ELR (cell line): ENCODE results near the gene BNC1.
A peak's percentile ranks its signal among the peaks of the same experiment; 100 is the strongest.
"Not testable (repeated sequence)": the region's sequence is repeated elsewhere in the genome, so short reads cannot be mapped to it uniquely, and the experiment has no call there.

Source experiments
- DNase-seq: peaks from one replicate; pipeline ENCODE4 v3.0.0-alpha.2; 2015; ENCODE audit warnings: low read depth

BNC1 gene

DNA sequence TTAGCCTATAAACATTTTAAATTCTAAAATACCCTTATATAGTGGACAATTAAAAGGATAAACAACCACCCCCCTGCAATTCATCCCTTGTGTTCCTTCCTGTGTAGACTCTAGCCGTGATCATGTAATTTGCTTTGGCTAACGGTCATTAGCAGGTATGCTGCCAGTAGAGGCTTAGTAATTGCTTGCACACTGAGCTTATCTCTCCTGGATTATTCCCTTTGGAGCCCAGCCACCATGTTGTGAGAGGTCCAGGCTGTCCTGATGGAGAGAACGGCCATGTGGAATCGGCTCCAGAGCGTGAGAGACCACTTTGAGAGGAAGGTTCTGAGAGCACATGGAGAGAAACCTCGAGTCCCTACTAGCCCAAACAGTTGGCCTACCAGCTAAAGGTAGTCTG lies 11.0 kb upstream of the BNC1 start:
- DNase-seq, result no peak

DNA sequence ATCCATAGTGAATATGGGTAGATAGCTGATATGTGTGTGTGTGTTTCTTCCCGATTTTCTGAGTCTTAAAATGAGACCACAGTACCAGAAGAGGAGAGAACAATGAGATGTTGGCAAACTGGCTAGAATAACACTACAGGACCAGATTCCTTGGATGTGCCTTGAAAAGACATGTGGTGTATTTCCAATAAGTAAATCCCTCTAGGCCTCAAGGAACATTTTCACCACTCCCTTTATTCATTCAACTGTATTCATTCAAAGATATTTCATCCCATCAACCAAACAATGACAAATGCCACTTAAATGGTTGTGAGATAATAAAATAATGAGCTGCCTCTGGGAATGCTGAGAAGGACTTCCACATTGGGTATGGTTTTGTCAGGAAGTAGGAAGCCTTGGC lies 8.7 kb upstream of the BNC1 start:
- no peak for DNase-seq

DNA sequence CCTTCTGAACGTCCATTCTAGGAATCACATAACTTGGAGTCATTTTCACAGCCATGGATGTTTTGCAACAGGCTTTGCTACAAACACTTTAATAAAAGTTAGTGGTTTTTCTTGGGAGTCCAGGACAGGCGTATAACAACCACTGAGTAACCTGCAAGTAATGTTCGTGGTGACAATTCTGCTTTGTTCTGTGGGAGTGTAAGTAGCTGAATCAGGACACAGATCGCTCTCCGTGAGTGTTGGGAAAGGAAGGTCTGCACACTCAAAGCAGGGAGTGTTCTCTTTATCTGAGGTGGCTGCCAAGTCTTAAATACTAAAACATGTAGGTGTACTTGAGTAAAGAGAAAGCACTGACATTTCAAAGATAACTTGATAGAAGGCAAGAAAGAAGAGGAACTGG lies 7.9 kb upstream of the BNC1 start:
- peak; percentile 55 for DNase-seq

DNA sequence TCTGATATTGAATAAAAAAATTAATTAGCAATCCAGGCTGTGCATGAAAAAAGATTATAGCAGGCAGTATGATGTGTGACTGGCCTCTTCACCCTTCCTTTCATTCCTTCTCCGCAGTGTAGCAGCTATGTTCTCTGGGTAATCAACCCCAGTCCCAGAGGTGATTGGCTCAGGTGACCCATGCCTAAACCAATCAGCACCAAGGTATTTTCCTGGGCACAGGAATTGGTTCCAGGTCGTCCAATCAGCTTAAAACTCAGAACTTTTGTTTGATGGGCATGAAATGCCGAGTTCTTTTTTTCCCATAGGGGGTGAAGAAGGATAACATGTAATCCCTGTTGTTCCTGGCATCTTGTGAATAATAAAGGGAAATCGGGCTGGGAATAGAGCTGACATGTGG lies 5.8 kb upstream of the BNC1 start:
- DNase-seq, result no peak

DNA sequence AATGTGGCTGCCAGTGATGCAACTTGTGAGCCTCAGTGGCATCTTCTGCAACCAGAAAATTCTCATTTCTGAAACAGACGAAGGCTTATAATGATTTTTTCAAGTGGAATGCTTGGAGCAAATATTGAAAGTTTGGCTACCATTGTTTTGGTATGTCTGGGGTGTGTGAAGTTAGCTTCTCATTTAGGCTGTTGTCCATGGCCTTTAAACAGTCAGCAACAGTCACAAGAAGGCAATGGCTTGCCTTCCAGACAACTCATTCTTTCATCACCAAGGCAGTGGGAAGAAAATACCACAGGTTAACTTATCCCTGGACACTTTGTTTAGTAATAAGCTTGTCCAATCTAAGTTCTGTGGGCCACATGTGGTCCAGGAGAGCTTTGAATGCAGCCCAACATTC lies 4.7 kb upstream of the BNC1 start:
- DNase-seq, result peak; percentile 77

DNA sequence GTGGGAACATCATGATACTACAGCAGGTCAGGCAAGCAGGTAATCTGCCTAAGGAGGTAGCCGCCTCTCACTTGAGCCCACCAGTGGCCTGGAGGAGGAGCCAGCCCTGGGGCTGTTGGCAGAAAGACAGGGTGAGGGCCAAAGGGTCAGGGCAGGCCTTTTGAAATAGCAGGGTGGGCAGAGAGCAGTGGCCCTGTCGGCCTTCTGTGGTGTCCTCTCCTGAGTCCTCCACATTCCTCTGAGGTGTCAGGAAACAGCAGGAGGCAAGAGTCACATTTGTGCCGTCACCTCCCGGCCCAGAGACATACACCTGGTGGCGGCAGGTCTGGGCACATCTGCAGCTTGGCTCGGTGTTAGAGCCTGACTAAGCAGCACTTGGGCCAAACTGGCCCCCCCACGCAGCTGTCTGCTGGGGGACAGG lies 3.9 kb upstream of the BNC1 start:
- DNase-seq, result peak; percentile 37

DNA sequence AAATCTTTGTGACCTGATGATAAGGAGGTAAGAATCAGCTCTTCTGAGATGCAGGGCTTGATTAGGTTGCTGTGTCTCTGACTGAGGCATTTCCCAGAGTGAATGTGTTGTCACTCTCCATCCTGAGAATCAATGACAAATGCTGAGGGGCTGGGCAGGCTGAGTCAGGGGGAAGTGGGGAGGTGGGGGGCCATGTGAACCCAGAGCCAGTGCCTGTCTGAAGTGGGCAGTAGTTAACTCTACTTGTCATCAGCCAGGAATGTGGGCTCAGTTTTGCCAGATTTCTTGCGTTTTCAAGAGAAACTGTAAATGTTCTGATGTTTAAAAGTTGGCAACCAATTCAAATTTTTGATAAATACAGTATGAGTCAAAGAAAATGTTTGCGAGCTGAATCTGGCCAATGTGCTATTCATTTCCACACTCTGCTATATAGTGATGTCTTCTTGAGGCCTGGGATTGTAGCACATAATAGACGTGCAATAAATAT lies 3.1 kb upstream of the BNC1 start:
- DNase-seq, result peak; percentile 99

DNA sequence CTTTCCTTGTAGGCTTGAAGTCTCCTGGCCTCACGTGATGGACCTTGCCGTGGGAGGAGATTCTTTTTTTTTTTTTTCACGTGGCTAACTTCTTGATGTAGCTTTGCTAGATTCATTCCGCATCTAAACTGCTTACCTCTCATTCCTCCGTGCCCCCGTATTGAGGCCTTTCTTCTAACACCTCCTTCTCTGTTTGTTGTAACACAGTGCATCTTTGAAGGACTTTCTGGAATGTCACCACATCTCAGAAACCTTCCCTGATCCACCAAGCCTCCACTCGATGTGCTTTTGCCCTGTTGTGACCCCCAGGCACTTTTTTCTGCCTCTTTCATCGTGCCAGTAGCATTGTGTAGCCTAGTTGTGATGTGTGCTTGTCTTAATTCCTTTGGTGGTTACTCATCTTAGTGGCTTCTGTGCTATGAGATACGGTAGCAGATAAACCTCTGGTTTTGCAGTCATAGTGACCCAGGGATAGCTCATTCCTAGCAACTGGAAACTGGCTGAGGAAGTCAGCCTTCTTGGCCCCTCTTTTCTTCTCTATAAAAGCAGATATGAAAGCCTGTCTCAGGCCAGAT lies 1.6 kb upstream of the BNC1 start:
- DNase-seq, result peak; percentile 94

DNA sequence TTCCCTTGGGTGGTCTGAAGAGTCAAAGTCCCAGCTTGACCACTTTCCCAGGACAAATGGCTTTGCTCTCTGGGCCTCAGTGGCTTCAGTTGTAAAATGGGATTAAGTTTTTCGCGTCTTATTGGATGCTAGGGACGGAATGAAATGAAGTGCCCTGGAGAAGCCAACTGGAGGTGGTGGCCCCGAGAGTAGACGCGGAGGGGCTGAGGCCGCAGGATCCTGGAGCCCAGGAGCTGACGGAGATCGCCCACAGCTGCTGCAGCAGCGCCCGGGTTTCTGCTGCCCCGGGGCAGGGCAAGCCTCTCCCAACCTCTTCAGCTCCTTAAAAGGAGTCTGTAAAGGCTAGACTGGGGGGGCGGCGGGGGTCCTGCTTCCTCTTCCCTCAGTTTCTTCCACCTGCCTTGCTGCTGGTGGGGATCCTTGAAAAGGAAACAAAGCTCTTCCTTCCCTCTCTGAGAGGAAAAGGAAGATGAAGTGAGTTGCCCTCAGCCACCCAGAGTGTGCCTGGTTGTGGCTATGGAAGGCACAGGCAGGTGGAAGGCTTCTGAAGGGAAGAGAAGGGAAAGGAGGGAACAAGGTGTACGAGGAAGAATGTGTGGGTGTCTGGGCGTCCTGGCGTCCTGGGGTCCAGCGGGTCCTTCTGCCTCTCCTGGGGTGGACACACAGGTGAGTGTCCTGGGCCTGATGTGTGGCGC lies 967 bp upstream of the BNC1 start:
- DNase-seq, result no peak

DNA sequence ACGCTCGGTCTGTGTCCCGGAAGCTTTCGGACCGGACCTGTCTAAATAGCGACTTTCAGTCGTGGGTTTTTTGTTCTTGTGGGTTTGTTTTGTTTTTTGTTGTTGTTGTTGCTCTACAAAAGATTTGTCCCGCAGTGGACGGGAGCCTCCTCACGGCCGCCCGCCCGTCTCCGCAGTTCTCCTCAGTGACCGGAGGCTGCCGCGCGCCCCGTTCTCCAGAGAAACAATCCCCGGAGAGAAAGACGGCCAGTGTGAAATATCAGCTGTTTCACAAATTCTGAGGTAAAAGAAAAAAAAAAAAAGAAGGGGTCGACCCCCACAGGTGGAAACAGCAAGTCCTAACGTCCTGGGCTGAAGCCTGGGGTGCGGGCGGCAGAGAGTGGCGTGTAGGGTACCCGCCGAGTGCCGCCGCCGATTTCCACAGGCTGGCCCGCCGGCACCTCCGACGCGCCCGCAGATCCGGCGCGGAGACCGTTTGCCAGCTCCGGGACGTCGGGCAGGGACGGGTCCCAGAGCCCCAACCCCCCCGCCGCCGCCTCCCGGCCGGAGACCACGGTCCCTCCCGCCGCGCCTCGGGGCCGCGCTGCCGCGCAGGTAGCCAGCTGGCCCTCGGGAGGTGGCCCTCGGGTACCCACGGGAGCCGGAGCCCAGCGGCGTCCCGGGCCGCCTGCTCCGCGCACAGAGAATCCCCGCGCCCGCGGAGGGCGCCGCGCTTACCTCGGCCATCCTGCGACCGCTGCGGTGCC lies 478 bp downstream of the BNC1 start:
- DNase-seq, result peak; percentile 45

DNA sequence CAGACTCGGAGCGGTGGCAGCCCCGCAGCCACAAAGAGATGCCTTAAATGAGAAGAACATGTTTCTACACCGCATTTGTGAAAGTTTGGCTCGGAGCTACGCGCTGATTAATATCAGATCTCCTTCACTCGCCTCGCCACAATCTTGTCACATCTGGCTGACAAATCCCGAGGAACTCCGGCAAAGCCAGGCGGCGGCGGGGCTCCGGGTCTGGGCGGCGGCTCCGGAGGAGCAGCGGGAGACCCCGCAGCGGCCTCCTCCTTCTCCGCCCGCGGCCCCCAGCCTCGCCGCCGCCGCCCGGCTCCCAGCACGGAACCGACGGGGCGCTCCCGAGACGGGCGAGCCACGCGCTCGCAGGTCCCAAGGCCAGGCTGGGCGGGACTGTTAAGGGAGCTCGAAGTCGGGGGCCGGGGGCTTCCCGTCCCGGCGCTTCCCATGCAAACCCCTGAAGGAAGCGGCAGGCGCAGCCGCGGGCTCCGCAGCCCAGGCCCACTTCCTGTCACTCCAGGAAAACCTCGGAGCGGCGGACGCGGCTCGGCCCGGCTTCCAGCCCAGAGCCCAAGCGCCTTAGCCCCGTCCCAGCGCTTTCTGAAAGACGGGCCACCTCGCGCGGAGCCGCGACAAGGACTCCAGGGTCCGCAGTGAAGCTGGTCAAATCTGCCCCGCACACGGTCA lies 1.2 kb downstream of the BNC1 start:
- DNase-seq, result peak; percentile 57

DNA sequence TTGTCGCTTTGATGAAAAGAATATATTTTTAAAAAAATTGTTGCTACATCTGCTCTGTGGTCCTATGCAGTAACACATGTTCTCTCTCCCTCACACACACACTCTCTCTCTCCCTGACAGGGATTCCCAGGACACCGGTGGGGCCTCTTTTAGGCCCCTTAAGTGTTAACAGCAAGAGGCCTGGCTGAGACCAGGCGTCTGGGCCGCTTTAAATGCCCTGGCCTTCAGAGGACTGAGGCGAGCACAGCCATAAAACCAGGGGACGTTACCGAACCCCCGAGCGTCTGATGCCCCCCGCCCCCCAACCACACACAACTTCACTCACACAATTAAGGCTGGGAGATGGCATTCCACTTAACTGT lies 1.7 kb downstream of the BNC1 start:
- peak; percentile 61 for DNase-seq

DNA sequence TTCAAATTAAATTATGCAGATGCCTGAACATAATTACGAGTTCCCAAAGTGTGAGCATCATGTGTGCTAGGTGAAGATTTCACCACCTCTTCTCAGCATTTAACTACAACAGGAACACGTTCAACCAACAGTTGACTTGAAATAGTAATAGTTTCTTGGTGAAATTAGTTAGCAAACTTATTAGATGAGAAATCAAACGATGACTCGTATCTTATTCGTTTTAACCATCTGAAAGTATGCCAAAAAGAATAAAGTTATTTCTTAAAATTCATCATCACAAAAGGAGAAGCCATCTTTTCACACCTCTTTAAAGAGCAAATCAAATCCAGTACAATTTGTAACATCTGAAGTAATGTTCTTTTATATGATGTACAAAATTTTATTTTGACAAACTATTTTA lies 2.3 kb downstream of the BNC1 start:
- DNase-seq, result peak; percentile 36

DNA sequence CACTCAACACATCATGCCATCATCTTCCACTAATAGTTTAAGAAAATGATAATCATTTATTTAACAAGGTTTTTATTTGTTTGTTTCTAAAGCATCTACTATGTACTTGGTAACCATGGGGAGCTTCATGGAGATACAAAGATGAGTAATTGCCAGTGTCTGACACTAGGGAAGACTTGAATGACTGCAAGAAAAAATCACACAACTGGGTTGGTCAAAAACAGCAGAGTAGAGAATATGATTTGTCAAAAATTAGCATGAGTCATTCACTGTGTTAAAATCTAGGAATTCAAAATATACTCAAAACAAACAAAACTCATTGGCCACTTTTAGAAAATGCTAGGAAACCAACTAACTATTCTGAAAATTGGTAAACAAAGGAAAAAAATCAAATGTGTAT lies 6.3 kb downstream of the BNC1 start:
- peak; percentile 75 for DNase-seq

DNA sequence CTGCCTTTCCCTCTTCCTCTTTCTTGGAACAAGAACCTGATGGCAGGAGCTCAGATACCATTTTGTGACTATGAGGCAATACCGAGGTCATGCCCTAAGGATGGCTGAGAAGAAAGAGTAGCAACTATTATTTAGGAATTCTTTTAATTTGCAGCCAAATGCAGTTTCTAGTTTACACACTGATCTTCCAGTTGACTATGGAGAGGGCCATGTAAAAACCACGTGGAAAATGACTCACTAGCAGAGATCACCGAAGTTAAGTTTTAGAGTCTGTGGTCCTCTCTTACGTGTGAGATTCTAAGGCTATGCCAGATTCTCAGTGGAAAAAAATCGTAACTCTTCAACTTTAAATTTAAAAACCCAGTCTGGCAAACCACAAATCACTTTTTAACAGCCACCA lies 7.8 kb downstream of the BNC1 start:
- no peak for DNase-seq

DNA sequence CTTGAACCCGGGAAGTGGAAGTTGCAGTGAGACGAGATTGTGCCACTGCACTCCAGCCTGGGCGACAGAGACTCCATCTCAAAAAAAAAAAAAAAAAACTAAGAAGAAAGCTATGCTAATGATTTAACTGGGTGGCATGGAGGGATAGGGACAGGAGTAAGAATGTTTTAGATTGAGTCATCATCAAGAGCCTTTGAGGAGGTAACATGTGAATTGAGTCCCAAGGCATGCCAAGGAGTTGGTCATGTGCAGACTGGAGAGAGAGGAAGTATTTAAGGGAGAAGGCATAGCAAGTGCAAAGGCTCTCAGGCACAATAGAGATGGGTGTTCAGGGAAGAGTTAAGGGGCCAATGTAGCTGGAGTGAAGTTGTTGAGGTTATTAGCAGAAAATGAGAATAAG lies 9.1 kb downstream of the BNC1 start:
- peak; percentile 56 for DNase-seq

DNA sequence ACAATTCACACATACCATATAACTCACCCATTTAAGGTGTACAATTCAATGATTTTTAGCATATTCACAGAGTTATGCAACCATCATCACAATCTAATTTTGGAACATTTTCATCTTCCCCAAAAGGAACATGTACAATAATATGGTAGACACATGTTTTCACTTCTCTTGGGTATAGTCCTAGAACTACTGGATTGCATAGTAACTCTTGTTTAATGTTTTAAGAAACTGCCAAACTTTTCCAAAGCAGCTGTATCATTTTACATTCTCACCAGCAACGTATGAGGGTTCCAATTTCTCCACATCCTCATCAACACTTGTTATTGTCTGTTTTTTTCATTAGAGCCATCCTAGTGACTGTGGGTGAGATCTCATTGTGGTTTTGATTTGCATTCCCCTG lies 14.3 kb downstream of the BNC1 start:
- no peak for DNase-seq

DNA sequence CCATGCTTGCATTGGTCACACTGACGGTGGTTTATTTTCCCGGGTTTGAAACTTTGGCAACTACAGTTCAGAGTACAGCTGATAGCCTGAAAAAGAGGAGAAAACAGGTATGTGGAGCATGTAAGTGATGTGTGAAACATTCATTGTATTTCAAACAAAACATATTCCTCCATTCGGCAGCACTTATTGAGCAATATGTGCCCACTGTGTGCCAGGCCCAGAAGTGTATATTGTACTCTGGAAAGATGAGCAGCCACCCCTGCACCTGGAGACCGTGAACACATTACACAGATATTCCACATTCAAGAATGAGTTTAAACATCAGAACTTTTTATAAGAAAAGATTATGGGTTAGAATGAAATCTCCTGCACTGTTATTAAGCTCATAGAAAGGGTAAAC lies 16.3 kb downstream of the BNC1 start:
- DNase-seq, result no peak

DNA sequence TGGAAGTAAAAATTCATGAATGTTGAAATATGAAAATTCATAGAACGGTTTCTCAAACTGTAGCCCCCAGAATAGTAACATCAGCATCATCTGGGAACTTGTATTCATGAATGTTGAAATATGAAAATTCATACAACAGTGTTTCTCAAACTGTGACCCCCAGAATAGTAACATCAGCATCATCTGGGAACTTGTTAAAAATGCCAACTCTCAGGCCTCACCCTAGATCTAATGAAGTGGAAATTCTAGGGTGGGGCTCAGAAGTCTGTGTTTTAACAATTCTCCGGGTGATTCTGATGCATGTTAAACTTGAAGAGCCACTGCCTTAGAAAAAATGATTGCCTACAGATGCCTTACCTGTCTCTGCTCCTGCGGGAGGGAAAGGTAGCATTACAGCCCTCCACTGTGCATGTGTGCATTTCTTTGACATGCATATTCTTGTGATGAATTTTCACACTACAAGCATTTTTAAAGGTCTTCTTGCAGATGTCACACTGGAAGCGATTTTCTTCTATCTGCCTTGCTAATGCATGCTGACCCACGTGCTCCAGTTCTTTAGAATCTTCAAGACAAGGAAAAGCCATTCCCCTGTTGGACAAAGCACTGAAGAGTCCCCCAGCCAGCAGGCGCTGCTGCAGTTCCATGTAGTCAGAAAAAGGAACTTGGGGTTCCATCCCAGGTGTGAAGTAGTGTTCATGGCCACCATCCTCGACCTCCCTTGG lies 21.7 kb downstream of the BNC1 start:
- DNase-seq, result no peak

DNA sequence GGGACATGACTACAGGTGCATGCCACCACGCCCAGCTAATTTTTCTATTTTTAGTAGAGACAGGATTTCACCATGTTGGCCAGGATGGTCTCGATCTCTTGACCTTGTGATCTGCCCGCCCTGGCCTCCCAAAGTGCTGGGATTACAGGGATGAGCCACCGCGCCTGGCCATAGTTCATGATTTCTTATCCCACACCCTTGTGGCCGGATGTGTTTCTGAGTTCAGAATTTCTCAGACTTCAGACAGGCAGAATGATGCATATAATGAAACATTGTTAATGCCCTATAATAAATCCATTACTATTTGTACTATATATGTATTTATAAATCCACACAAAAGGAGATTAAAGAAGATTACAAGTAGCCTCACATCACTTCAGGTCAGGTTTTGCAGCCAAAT lies 22.3 kb downstream of the BNC1 start:
- DNase-seq, result not testable (repeated sequence)

DNA sequence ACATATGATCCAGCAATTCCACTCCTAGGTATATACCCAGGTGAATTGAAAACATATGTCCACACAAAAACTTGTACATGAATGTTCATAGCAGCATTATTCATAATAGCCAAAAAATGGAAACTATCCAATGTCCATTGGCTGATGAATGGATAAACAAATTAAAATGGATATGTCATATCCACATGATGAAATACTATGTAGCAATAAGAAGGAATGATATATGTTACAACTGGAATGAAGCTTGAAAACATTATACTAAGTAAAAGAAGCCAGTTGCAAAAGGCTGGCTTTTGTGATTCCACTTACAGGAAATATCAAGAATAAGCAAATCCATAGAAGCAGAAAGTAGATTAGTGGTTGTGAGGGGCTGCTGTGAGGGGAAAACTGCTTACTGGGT lies 33.7 kb downstream of the BNC1 start:
- no peak for DNase-seq

DNA sequence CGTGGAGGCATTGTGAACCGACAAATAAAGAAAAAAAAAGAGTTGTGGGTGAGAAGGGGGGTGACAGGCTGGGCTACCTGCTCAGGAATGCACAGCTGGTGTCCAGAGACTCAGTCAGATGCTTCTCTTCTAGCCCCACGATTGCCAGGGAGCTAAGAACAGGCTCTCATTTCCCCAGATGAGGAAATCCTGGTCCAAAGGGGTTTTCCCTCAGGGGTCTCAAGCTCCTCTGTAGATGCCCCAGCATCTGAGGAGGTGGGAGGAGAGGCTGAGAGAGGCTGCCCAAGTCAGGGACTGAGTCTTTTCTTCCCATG lies 35.5 kb downstream of the BNC1 start:
- no peak for DNase-seq
